GM19324 (cell line): ENCODE data around the gene MPZ.
"Not testable (repeated sequence)": the region's sequence is repeated elsewhere in the genome, so short reads cannot be mapped to it uniquely, and the experiment has no call there.

ENCODE experiments used
- ATAC-seq: cut with Tn5 transposase; IDR thresholded peaks from one replicate; pipeline ENCODE4 v1.9.1; 2021; ENCODE audit warnings: mild to moderate bottlenecking, moderate library complexity; ENCODE audit not compliant: unreplicated experiment, low FRiP score

MPZ gene

DNA sequence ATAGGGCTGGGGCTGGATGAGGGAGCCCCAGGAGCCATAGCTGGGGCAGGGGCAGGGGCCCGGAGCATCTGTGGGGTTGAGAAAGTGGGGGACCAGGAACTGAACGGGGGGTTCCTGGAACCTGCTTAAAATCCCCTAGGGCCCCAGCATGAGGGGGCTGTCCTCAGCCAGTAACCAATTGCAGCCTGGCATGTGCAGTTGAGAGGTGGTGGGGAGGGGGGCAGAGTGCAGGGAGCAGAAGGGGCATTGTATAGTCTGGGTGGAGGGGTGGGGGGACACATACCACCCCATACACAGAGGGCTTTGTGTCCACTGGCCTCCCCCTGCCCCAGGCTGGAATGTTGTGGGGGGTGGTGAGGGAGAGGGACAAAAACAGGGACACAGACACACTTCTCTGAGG is at the start of gene MPZ:
Gene MPZ, minus strand, starts transcription at position 101 of the 400 bp plus-strand sequence. Its CDS starts 63 bp downstream, at position 38.
- no peak for ATAC-seq

DNA sequence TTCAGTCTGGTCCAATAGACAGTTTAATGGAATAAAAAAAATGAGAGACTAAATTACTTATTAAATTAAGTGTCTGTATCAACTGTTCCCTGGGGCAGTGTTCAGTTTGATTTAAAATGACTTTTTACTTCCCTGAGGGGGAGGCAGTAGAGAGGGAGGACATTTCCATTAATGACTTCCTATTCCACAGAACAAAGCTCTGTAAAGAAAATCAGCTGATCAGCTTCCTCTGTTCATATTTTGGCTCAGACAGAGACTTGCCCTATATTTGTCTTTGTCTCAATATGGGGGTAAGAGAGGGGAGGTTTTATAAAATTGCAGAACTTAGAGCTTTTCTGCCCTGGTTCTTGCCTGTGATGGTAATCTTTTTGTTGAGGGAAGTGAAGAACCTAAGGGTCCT is 49.5 kb upstream of the MPZ start:
- no peak for ATAC-seq

DNA sequence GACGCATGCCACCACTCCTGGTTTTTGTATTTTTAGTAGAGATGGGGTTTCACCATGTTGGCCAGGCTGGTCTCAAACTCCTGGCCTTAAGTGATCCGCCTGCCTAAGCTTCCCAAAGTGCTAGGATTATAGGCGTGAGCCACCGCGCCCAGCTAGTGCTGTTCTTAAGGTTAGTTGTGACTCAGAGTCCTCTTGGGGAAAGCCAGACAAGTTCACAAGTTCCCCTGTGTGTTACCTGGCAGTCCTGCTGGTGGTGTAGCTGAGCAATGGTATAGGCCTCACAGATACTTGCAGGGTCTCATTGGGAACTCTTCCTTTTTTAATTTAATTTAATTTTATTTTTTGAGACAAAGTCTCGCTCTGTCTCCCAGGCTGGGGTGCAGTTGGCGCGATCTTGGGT is 47.3 kb upstream of the MPZ start:
- ATAC-seq, result no peak

DNA sequence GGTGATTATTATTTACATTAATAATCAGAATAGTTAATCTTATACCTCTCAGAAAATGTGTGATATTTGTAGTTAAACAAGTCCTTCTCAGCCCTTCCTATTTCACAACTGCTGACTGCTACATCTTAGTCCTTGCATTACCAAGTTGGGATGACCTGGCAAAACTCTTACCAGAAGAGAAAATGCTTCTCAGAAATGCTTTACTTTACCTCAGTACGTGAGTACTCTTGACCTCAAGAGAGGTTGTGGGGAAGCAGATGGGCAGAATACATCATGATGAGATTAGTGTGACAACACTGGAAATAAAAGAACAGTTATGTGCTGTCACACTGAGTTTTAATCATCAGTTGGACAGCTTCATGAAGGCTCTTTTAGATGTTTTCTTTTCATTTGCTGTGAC is 41.7 kb upstream of the MPZ start:
- no peak for ATAC-seq

DNA sequence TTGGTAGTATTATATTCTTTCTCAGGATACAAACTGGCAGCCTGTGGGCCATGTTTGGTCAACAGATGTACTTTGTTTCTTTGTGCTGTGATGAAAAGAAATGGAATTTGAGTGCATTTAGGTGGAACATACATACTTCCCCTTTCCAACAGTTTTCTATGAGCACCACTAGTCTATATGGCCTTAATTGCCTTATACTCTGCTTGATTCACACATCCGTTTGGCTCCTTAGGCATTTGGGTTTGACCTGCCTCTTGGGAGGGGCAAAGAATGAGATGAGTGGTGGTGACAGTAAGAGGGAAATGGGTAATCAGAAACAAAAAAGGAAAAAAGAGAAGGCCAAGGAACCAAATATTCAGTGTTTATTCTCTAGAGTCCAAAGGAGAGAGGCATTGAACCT is 40.9 kb upstream of the MPZ start:
- ATAC-seq, result no peak

DNA sequence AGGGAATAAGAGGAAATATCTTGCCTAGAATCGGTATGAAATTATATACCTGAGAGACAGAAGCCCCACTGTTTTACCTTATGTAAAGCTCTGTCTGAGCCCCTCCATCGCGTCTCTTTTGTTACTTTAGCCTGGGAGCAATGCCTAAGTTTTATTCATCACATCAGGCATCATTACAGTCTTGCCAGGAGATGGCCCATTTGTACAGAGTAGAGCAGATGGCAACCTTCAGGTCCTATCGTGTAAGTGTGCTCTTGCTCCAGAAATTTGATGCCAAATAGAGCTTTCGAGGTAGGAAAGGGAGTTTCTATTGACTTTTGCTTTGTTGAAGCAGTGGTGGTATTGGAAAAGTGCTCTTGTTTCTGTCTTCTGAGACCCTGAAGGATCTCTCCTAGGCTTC is 33.1 kb upstream of the MPZ start:
- no peak for ATAC-seq

DNA sequence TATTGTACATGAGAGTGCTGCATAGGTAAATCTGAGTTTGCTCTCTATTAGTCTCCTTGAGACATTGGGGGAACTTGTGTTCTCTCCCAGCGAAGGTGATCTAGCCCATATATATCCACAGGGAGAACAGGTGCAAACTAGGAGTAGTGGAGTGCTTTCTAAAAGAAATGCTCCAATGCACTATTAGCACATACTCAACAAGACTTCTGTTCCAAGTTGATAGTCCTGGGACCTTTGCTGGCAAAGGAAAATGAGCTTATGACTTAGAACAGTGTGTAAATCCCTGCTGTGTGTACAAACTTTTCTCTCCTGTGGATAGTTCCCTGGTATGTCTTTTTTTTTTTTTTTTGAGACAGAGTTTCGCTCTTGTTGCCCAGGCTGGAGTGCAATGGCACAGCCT is 32.4 kb upstream of the MPZ start:
- ATAC-seq, result no peak

DNA sequence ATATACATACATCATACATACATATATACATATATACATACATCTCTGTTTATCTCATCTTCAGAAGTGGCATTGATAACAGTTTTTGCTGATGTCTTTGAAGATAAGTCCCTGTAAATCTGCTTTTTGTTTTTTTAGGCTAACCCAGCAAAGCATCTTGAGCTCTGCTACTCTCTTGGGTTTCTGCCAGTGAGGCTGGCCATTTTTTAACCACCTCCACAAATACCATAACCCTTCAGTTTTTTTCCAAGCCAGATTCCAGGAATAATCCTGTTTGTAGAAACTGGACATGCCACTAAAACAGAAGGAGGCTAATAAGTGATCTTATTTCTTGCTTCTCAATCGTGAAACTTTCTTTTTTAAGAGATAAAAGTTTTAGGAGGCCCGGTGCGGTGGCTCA is 26.0 kb upstream of the MPZ start:
- ATAC-seq, result no peak

DNA sequence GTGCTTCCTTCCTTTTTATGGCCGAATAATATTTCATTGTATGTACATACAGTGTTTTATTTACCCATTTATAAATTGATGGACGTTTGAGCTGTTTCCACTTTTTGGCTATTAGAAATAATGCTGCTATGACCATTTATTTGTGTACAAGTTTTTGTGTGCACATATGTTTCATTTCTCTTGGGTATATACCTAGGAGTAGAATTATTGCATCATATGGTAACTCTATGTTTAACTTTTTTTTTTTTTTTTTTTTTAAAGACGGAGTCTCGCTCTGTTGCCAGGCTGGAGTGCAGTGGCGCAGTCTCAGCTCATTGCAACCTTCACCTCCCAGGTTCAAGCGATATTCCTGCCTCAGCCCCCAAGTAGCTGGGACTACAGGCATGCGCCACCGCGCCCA is 23.4 kb upstream of the MPZ start:
- ATAC-seq, result no peak

DNA sequence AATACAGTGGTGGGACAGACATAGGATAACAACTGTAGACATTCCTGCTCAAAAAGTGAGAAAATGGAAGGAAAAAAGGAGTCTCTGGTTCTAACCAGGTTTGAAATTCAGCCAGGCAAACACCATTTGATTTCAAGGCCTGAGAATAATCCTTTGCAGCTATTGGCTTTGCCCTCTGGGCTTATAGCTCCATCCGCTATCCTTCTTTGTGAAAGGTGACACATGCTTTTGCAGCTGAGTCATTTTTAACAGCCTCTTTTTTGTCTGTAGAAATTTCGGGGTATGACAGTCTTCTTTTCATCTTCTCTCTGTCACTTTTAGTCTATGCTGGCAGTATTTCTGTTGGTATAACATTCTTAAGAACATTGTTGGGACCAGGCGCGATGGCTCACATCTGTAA is 20.6 kb upstream of the MPZ start:
- ATAC-seq, result no peak

DNA sequence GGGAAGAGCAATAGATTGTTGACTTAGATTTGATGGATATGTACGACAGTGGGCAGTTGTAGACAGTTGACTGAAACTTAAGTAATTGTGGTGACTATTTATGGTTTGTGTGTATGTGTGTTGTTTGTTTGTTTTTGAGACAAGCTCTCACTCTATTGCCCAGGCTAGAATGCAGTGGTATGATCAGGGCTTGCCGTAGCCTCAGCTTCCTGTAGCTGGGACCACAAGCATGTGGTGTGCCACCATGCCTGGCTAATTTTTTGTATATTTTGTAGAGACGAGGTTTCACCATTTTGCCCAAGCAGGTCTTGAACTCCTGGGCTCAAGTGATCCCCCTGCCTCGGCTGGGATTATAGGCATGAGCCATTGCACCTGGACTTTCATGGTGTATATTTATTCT is 14.3 kb upstream of the MPZ start:
- no peak for ATAC-seq

DNA sequence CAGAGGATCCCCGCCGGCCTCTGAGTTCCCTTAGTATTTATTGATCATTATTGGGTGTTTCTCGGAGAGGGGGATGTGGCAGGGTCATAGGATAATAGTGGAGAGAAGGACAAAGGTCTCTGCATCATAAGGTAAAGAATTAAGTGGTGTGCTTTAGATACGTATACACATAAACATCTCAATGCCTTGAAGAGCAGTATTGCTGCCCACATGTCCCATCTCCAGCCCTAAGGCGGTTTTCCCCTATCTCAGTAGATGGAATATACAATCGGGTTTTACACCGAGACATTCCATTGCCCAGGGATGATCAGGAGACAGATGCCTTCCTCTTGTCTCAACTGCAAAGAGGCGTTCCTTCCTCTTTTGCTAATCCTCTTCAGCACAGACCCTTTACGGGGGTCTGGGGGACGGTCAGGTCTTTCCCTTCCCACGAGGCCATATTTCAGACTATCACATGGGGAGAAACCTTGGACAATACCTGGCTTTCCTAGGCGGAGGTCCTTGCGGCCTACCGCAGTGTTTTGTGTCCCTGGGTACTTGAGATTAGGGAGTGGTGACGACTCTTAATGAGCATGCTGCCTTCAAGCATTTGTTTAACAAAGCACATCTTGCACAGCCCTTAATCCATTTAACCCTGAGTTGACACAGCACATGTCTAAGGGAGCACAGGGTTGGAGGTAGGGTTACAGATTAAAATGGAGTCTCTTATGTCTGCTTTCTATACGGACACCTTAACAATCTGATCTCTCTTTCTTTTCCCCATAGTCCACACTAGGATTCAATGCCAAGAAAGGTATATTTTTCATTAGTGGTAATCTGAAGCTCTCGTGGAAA is 6.3 kb upstream of the MPZ start:
- ATAC-seq, result not testable (repeated sequence)

DNA sequence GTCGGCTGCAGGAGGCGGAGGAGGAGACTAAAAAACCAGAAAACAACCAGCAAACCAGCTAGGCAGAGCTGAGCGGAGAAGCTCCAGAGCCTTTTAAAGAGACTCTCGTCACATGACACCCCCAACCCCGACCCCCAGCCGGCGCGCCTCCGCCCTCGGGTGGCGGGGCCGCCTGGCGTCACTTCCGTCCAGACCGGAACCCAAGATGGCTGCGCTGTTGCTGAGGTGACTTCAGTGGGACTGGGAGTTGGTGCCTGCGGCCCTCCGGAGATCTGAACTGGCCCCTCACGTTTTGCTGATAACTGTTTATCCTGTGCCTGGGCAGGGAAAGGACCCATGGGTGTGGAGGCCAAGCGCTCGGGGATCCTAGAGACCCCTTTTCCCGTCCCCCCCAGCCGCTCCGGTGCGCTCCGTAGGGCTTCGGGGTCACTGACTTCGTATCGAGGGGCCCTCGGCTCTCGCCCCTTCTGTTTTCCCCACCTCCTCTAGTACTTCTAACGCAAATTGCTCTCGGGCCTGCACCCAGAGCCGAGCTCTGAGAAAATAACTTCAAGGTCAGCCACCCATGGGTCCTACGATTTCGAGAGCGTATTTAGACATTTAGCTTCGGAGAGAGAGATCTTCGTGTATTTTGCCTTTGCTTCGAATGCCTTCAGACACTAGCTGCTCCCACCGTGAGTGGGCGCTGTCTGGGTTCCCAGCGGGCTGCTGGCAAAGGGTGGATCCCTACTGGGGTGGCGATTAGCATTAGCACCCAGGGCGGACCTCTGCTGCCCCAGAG is 4.6 kb upstream of the MPZ start, which contains the start of gene SDHC:
Gene SDHC, plus strand, starts transcription at position 181 of the 781 bp plus-strand sequence. Its CDS starts 25 bp downstream, at position 206.
- peak; percentile 95 for ATAC-seq

DNA sequence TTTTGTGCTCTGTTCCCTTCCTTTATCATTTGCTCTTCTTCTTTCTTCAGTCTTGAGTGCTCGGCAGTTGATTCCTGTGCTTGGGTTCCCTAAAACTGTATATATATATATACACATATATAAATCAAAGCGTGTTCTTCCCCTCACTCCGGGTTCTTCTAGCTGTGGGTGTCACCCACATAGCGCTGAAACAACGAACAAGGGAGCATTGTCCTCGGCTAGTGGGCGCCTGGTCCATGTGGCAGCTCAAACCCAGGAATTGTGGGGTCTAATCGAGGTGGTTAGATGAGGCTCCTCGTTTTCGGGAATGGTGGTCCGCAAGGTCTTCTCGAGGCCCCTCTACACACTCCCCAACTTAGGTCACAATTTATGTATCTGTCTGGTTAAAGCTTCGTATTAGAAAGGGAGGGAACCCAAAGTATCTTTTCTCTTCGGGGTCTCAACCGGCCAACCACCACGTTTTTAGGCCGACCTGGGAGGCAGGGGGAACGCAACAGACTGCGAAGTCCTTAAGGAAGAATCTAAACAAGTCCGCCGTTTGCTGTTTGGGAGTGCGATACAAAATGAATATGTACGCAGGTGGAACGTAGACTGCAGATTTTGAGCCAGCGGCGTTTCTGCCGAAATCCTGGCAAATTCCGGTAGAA is 3.9 kb upstream of the MPZ start:
- ATAC-seq, result no peak

DNA sequence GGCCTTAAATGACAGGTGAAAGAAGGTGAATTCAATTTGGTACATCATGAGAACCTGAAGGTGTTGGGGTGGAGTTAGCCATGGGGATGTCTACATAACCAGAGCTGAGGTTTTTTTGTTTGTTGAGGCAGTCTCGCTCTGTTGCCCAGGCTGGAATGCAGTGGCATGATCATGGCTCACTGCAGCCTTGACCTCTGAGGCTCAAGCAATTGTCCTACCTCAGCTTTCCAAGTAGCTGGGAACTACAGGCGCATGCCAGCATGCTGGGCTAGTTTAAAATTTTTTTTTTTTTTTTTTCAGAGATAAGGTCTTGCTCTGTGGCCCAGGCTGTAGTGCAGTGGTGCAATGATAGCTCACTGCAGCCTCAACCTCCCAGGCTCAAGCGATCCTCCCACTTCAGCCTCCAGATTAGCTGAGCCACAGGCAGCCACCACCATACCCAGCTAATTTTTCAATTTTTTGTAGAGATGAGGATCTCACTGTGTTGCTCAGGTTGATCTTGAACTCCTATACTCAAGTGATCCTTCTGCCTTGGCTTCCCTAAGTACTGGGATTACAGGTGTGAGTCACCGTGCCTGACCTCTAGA is 1.9 kb upstream of the MPZ start:
- no peak for ATAC-seq

DNA sequence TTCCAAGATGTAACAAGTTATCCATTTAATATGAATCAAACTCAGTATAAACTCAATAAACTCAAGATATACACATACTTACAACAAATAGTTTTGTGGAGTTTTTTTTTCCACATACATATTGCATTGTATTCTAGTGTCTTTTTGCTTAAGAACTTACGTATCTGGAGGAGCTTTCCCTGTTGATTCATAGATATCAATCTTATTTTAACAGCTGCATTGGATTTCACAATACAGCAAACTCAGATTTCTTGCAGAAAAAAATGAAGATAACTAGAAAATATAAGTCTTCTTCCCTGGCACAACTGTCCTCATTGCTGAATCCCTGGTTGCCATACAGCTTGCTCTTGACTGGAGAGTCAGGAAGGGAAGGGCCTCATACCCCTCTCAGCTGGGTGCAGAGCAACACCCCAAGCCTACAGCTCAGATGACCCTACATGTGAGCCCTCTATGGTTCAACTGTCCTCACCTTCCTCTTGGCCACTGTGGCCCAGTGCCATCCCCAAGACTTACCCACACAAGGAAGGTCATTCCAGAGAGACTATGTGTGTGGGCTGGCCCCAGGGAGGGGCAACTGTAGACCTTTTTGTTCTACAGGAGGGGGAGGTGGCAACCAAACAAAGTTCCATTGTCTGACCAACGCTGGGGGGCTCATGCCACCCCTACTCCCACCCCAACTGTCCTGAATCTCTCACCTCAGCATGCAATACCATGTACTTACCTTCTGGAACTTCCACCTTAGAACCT is 1.7 kb downstream of the MPZ start:
- ATAC-seq, result no peak

DNA sequence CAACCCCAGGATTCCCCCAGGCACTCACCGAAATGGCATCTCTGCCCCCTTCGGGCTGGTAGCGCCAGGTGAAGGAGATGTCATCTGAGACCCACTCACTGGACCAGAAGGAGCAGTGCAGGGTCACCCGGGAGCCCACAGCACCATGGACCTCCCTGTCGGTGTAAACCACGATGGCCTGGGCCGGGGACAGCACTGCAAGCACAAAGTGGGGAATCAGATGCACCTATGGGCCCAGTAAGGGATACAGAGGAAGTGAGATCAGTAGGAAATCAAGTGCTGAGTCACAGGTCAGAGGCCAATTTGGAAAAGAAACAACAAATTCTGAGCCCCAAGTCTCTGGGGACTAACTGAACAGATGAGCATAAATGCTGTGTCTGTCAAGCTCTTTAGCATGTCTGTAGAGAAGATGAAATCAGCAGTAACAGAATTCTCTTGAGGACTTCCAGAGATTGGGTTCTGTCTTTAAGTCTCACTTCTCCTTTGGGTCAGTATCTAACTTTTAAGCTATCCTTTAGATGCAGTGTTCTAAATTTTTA is 2.5 kb downstream of the MPZ start:
- ATAC-seq, result no peak

DNA sequence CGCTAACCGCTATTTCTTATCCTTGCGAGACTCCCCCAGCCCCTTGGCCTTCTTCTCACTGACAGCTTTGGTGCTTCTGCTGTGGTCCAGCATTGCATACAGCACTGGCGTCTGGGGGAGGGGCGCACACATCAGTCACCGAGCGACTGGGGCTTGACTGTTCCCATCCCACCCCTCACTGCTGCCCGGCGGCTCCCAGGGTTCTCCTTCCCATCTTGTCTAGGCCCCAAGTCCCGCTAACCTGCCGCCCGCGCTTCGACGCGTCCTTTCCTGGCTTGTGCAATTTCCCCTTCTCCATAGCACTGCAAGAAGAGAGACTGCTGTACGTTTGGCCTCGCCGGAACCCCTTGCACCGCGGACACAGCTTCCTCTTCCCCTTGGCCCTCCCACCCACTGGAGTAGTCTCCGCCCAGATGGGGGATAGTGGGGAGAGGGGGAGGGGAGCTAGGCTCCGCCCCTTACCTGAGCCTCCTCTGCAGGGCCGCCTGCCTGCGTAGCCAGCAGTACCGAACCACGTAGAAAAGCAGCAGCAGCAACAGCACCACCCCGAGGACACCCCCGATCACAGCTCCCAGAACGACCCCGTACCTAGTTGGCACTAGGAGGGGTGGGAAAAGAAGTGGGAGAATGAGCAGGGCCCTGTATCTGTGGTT is 3.8 kb downstream of the MPZ start:
- ATAC-seq, result no peak
